Ovary (tissue), 3 donors: ENCODE measurements around the gene TNFRSF11A.

Experiments
- CTCF ChIP-seq, 3 donors: fragments of 450-650 bp in 2 of 3; fragments of 200-600 bp in 1 of 3; IDR thresholded peaks; one replicate each; pipeline versions ENCODE4 v1.5.1 to v1.8.0; 2016 to 2022; ENCODE audit warnings: antibody characterized with exemption in 3 of 3, mild to moderate bottlenecking in 1 of 3
- EP300 ChIP-seq: sonication (generic); formaldehyde crosslinking; IDR thresholded peaks from one replicate; pipeline ENCODE4 v1.6.1; 2017; ENCODE audit warnings: antibody characterized with exemption
- donor health status: DM: no; HTN: no; CAD: no.

- no peak for TF ChIP-seq CTCF (IDR thresholded peaks at IDR 0.05)
- TF ChIP-seq EP300: no peak
Measured at GRCh38 chr18:62342884-62343283, 17.8 kb downstream of the TNFRSF11A start.
